GM19099 (cell line): ENCODE results near the gene ATXN3.
A peak's percentile ranks its signal among the peaks of the same experiment; 100 is the strongest.

ENCODE experiments used
- POLR2A ChIP-seq: IDR thresholded peaks from 3 replicates; pipeline ENCODE4 v1.6.1; 2011; ENCODE audit warnings: low read depth; ENCODE audit not compliant: insufficient read length; ENCODE audit errors: extremely low read depth

ATXN3 gene

GRCh38 chr14:92106143-92106926 lies at the start of gene ATXN3:
TSS of gene ATXN3 (minus strand) at chr14:92106582. CDS start at chr14:92106552, 30 bp downstream.
- TF ChIP-seq POLR2A, result peak; percentile 80

- no peak for TF ChIP-seq POLR2A
Measured at GRCh38 chr14:92154283-92154942, 48.0 kb upstream of the ATXN3 start.

- no peak for TF ChIP-seq POLR2A
Measured at GRCh38 chr14:92153581-92153980, 47.2 kb upstream of the ATXN3 start.

- no peak for TF ChIP-seq POLR2A
Measured at GRCh38 chr14:92144708-92145107, 38.3 kb upstream of the ATXN3 start.

GRCh38 chr14:92143962-92144361 lies 37.6 kb upstream of the ATXN3 start:
- TF ChIP-seq POLR2A, result no peak

GRCh38 chr14:92143309-92143708 lies 36.9 kb upstream of the ATXN3 start:
- no peak for TF ChIP-seq POLR2A

- no peak for TF ChIP-seq POLR2A
Measured at GRCh38 chr14:92135269-92135668, 28.9 kb upstream of the ATXN3 start.

GRCh38 chr14:92134456-92134855 lies 28.1 kb upstream of the ATXN3 start:
- TF ChIP-seq POLR2A, result no peak

- no peak for TF ChIP-seq POLR2A
Measured at GRCh38 chr14:92122761-92123160, 16.4 kb upstream of the ATXN3 start.

GRCh38 chr14:92122351-92122677 lies 15.9 kb upstream of the ATXN3 start:
- TF ChIP-seq POLR2A, result no peak

- peak; percentile 98 for TF ChIP-seq POLR2A
Measured at GRCh38 chr14:92121670-92122350, 15.4 kb upstream of the ATXN3 start, which contains the start of the genes CPSF2 and NDUFB1. TSS of gene CPSF2 (plus strand) at chr14:92121969. CDS start at chr14:92130985, 9,016 bp downstream. TSS of gene NDUFB1 (minus strand) at chr14:92121706. CDS start at chr14:92117637, 4,069 bp downstream.

- no peak for TF ChIP-seq POLR2A
Measured at GRCh38 chr14:92121207-92121669, 14.9 kb upstream of the ATXN3 start.

- TF ChIP-seq POLR2A, result no peak
Measured at GRCh38 chr14:92109490-92109889, 3.1 kb upstream of the ATXN3 start.

GRCh38 chr14:92108345-92109254 lies 2.2 kb upstream of the ATXN3 start:
- no peak for TF ChIP-seq POLR2A

- no peak for TF ChIP-seq POLR2A
Measured at GRCh38 chr14:92105893-92106142, 564 bp downstream of the ATXN3 start.
